CD8-positive, alpha-beta memory T cell (primary cell): ENCODE results near the gene CYP27C1. TPM values are rescaled to one million over a fixed set of nuclear protein-coding genes. Genes with fewer than 3 reads are reported as not detected.
"Not testable (repeated sequence)": the region's sequence is repeated elsewhere in the genome, so short reads cannot be mapped to it uniquely, and the experiment has no call there.

Source experiments
- CTCF ChIA-PET: fragments of 350-600 bp; sonication (Branson Sonifier 250); formaldehyde crosslinking; loops from one replicate; lab custom pipeline; 2021; ENCODE audit warnings: antibody characterized with exemption; lab: Charles Lee
- POLR2A ChIA-PET: fragments of 350-600 bp; sonication (Branson Sonifier 250); formaldehyde crosslinking; loops from one replicate; lab custom pipeline; 2021; ENCODE audit warnings: antibody characterized with exemption; lab: Charles Lee
- DNase-seq, 5 donors: peaks; one replicate each; pipeline versions ENCODE4 v3.0.0 to v3.0.0-alpha.2; 2020 to 2022; ENCODE audit warnings: mixed read lengths in 1 of 5
- H3K27ac ChIP-seq: one replicate; pipeline ENCODE4 v1.7.0; 2013; ENCODE audit warnings: low read depth, mild to moderate bottlenecking, low read length, moderate library complexity
- H3K27me3 ChIP-seq: 2 replicates; pipeline ENCODE4 v1.7.0; 2013; ENCODE audit warnings: low read length, mild to moderate bottlenecking; ENCODE audit not compliant: insufficient read depth, poor library complexity, severe bottlenecking
- H3K36me3 ChIP-seq: 2 replicates; pipeline ENCODE4 v1.7.0; 2013; ENCODE audit warnings: mild to moderate bottlenecking, low read length, moderate library complexity; ENCODE audit not compliant: insufficient read depth
- H3K4me1 ChIP-seq: 2 replicates; pipeline ENCODE4 v1.7.0; 2013; ENCODE audit warnings: mild to moderate bottlenecking, low read length, moderate library complexity; ENCODE audit not compliant: insufficient read depth
- H3K4me3 ChIP-seq: 2 replicates; pipeline ENCODE4 v1.7.0; 2013; ENCODE audit warnings: mild to moderate bottlenecking, low read length
- H3K9me3 ChIP-seq: 2 replicates; pipeline ENCODE4 v1.7.0; 2013; ENCODE audit warnings: mild to moderate bottlenecking, low read length
- H3K27ac Mint-ChIP-seq, 8 donors: one replicate each; pipeline ENCODE4 v1.8.0; 2020 to 2021; ENCODE audit warnings: mixed read lengths in 8 of 8, mild to moderate bottlenecking in 6 of 8, inconsistent platforms in 3 of 8, moderate library complexity in 3 of 8
- H3K27me3 Mint-ChIP-seq, 2 donors: one replicate each; pipeline ENCODE4 v1.8.0; 2020 to 2021; ENCODE audit warnings: mixed read lengths in 2 of 2, mild to moderate bottlenecking in 1 of 2, moderate library complexity in 1 of 2
- H3K36me3 Mint-ChIP-seq, 3 donors: one replicate each; pipeline ENCODE4 v1.8.0; 2020 to 2021; ENCODE audit warnings: mixed read lengths in 3 of 3, inconsistent platforms in 1 of 3, mild to moderate bottlenecking in 1 of 3
- H3K4me1 Mint-ChIP-seq, 3 donors: one replicate each; pipeline ENCODE4 v1.8.0; 2020 to 2021; ENCODE audit warnings: mixed read lengths in 3 of 3, inconsistent platforms in 1 of 3, mild to moderate bottlenecking in 1 of 3
- H3K4me3 Mint-ChIP-seq, 7 donors: one replicate each; pipeline ENCODE4 v1.8.0; 2020 to 2021; ENCODE audit warnings: mixed read lengths in 7 of 7, mild to moderate bottlenecking in 6 of 7, moderate library complexity in 4 of 7, inconsistent platforms in 2 of 7
- H3K9me3 Mint-ChIP-seq, 5 donors: one replicate each; pipeline ENCODE4 v1.8.0; 2020 to 2022; ENCODE audit warnings: mixed read lengths in 5 of 5, mild to moderate bottlenecking in 3 of 5, moderate library complexity in 2 of 5, inconsistent platforms in 1 of 5
- polyA plus RNA-seq: library from polyadenylated mRNA; unstranded; fragments of 300-500 nt; fragmentation: Illumina TruSeq; gene quantifications from one replicate; pipeline ENCODE4 v1.2.3, GENCODE V29; 2021
- total RNA-seq, 2 experiments: library from RNA; stranded (reverse); gene quantifications; one replicate each; pipeline ENCODE4 v1.2.3, GENCODE V29; 2021

The CYP27C1 gene
- total and polyA plus RNA-seq, 3 experiments from 2014 or later, result not detected

DNA sequence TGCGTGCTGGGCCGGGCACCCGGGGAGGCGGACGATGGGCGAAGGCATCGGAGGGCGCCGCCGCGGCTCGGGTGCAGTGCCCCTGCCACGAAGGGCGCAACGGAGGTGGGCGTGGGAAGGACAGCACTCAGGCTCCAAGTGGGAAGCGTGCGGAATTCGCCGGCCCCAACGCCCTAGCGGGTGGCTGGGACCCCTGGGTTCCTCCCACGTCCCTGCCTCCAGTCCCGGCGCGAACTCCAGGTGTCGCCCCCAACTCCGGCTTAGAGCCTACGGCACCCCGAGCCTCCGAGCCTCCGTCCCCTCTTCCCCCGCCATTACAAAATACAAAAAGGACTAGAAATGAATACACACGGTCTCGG is 1.3 kb downstream of the CYP27C1 start:
- H3K4me1 ChIP-seq, result peaks cover 7% of the 10 kb centered on the region

DNA sequence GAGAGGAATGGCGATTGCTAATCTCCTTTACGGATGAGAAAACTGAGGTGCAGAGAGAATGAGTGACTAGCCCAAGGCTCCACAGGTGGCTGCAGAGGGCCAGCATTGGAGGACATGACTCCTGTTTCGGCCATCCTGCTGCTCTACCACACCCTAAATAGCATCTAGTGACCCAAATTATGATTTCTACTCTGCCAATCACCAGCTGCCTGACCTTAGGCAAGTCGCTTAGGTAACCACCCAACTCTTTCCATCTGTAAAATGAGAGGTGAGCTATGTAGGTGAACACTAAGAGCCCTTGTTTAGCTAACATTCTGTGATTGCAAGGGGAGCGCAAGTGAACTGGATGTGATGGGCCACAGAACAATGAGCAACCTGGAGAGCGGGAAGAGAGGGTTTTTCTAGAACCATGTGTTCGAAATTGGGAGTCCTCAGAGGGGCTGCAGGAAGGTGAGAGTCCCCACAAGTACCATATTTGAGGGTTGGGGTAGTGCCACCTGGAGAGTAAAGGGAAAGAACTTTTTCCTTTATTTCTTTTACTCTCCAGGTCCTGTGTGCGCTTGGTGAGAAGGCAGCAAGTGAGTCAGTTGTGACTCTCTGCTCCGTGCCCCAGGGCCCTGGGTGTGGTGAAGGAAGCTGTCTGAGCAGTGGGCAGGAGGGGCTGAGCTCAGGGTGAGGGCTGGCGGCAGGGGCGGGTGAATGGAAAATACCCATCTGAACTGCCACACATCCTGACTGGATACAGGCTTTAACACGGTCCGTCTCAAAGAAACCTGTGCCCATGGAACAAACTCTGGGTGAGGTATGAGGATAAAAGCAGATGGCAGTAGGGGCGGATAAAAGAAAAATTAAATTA is 2.4 kb downstream of the CYP27C1 start:
- H3K4me3 Mint-ChIP-seq, result peak overlapping the region in 5 of 7 donors; percentile 4 to 54 (median 46)
- Histone ChIP-seq H3K27ac (no peak overlapping the region), H3K4me3 (no peak overlapping the region), H3K36me3 (no peaks in the 10 kb centered on the region), H3K9me3 (no peaks in the 10 kb centered on the region), H3K27me3 (peaks cover 21% of the 10 kb centered on the region), H3K4me1 (peaks cover 7% of the 10 kb centered on the region)
- DNase-seq, result no peak
- ChIA-PET CTCF (interaction anchor here (1.8 kb wide), 1 partner anchor 21 kb away, joined by 4 read pairs; no protein-coding TSS in a partner anchor), POLR2A (no interaction called here)
- H3K9me3 Mint-ChIP-seq, result peaks cover 3 to 9% (median 5%) of the 10 kb centered on the region in 5 donors
- H3K4me1 Mint-ChIP-seq, result peaks cover 11 to 24% (median 20%) of the 10 kb centered on the region in 3 donors
- no peaks in the 10 kb centered on the region for H3K36me3 Mint-ChIP-seq
- H3K27me3 Mint-ChIP-seq, result peaks cover 55 to 67% of the 10 kb centered on the region in 2 donors
- peak overlapping the region in 1 of 8 donors; percentile 38 for H3K27ac Mint-ChIP-seq

More for the DNA sequence above, 1.3 kb downstream of the CYP27C1 start:
- Mint-ChIP-seq H3K27ac (no peak overlapping the region), H3K36me3 (no peaks in the 10 kb centered on the region), H3K9me3 (peaks cover 3 to 9% (median 5%) of the 10 kb centered on the region in 5 donors), H3K27me3 (peaks cover 51 to 66% of the 10 kb centered on the region in 2 donors), H3K4me3 (peak overlapping the region in 6 of 7 donors; percentile 54 to 74 (median 68)), H3K4me1 (peaks cover 11 to 24% (median 20%) of the 10 kb centered on the region in 3 donors)
- no peaks in the 10 kb centered on the region for H3K9me3 ChIP-seq
- H3K27me3 ChIP-seq, result peaks cover 21% of the 10 kb centered on the region
- no peak for DNase-seq
- H3K4me3 ChIP-seq, result no peak overlapping the region
- CTCF ChIA-PET, result no interaction called here
- POLR2A ChIA-PET, result no interaction called here
- H3K27ac ChIP-seq, result no peak overlapping the region
- no peaks in the 10 kb centered on the region for H3K36me3 ChIP-seq

DNA sequence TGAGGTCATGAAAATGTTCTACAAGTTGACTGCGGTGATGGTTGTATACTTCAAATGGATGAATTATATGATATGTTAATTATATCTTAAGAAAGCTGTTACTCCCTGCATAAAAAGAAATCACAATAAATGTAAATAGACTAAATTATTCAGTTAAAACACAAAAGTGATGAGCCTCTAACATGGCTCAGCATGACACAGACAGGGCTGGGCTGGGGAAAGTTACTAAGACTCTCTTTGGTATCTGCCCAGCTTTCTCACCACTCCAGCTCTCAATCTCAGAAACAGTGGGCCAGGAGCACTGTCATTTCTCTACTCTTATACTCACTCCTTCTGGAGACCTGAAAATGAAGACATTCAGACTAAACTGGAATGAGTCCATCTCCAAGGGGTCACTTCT is 3.5 kb downstream of the CYP27C1 start:
- Histone ChIP-seq H3K9me3 (no peaks in the 10 kb centered on the region), H3K27me3 (peaks cover 21% of the 10 kb centered on the region), H3K4me3 (no peak overlapping the region), H3K36me3 (no peaks in the 10 kb centered on the region), H3K4me1 (peaks cover 7% of the 10 kb centered on the region), H3K27ac (no peak overlapping the region)
- Mint-ChIP-seq H3K27ac (no peak overlapping the region), H3K9me3 (peaks cover 3 to 9% (median 5%) of the 10 kb centered on the region in 5 donors), H3K4me1 (peaks cover 11 to 24% (median 20%) of the 10 kb centered on the region in 3 donors), H3K27me3 (peaks cover 61 to 77% of the 10 kb centered on the region in 2 donors), H3K4me3 (no peak overlapping the region), H3K36me3 (no peaks in the 10 kb centered on the region)
- CTCF ChIA-PET, result interaction anchor here (1.8 kb wide), 1 partner anchor 19 kb away, joined by 4 read pairs; no protein-coding TSS in a partner anchor
- POLR2A ChIA-PET, result no interaction called here
- no peak for DNase-seq

DNA sequence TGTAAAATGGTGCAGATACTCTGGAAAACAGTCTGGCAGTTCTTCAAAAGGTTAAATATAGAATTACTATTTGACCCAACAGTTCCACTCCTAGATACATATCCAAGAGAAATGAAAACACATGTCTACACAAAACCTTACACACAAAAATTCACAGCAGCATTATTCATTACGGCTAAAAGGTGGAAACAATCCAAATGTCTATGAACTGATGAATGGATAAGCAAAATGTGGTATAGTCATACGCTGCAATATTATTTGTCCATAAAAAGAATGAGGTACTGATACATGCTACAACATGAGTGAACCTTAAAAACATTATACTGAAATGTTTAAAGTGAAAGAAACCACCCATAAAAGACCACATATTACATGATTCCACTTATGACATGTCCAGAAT is 4.0 kb downstream of the CYP27C1 start:
- CTCF ChIA-PET, result interaction anchor here (1.8 kb wide), 1 partner anchor 19 kb away, joined by 4 read pairs; no protein-coding TSS in a partner anchor
- Mint-ChIP-seq H3K9me3 (peaks cover 3 to 9% (median 5%) of the 10 kb centered on the region in 5 donors), H3K27ac (no peak overlapping the region), H3K27me3 (peaks cover 62 to 80% of the 10 kb centered on the region in 2 donors), H3K4me1 (peaks cover 11 to 24% (median 20%) of the 10 kb centered on the region in 3 donors), H3K4me3 (no peak overlapping the region), H3K36me3 (no peaks in the 10 kb centered on the region)
- no peak for DNase-seq
- no peaks in the 10 kb centered on the region for H3K9me3 ChIP-seq
- no peaks in the 10 kb centered on the region for H3K36me3 ChIP-seq
- no peak overlapping the region for H3K4me3 ChIP-seq
- H3K27me3 ChIP-seq, result peaks cover 21% of the 10 kb centered on the region
- H3K27ac ChIP-seq, result no peak overlapping the region
- POLR2A ChIA-PET, result no interaction called here
- peaks cover 7% of the 10 kb centered on the region for H3K4me1 ChIP-seq

DNA sequence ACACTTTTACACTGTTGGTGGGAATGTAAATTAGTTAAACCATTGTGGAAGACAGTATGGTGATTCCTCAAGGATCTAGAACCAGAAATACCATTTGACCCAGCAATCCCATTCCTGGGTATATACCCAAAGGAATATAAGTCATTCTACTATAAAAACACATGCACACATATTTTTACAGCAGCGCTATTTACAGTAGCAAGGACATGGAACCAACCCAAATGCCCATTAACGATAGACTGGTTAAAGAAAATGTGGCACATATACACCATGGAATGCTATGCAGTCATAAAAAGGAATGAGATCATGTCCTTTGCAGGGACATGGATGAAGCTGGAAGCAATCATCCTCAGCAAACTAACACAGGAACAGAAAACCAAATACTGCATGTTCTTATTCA is 5.9 kb downstream of the CYP27C1 start:
- Mint-ChIP-seq H3K27me3 (peaks cover 55 to 87% of the 10 kb centered on the region in 2 donors), H3K4me1 (peaks cover 4 to 15% (median 11%) of the 10 kb centered on the region in 3 donors)
- H3K9me3 ChIP-seq, H3K27ac ChIP-seq, H3K36me3 Mint-ChIP-seq, CTCF ChIA-PET, POLR2A ChIA-PET, H3K4me3 Mint-ChIP-seq, H3K9me3 Mint-ChIP-seq, DNase-seq, H3K27ac Mint-ChIP-seq, H3K36me3 ChIP-seq, H3K4me3 ChIP-seq, H3K4me1 ChIP-seq: not testable (repeated sequence)
- H3K27me3 ChIP-seq, result peaks cover 13% of the 10 kb centered on the region

- Histone ChIP-seq H3K4me1 (no peaks in the 10 kb centered on the region), H3K27me3 (no peaks in the 10 kb centered on the region), H3K27ac (no peak overlapping the region), H3K36me3 (no peaks in the 10 kb centered on the region), H3K4me3 (no peak overlapping the region), H3K9me3 (no peaks in the 10 kb centered on the region)
- no peak overlapping the region for H3K4me3 Mint-ChIP-seq
- CTCF ChIA-PET, result interaction anchor here (1.3 kb wide), 1 partner anchor 35 kb away, joined by 3 read pairs; no protein-coding TSS in a partner anchor
- H3K27me3 Mint-ChIP-seq, result peaks cover 24 to 68% of the 10 kb centered on the region in 2 donors
- no peak overlapping the region for H3K27ac Mint-ChIP-seq
- no peaks in the 10 kb centered on the region for H3K36me3 Mint-ChIP-seq
- H3K9me3 Mint-ChIP-seq, result no peaks in the 10 kb centered on the region
- H3K4me1 Mint-ChIP-seq, result no peaks in the 10 kb centered on the region
- DNase-seq, result no peak
- POLR2A ChIA-PET, result no interaction called here
Observed at GRCh38 chr2:127208313-127208712, 11.8 kb downstream of the CYP27C1 start.

DNA sequence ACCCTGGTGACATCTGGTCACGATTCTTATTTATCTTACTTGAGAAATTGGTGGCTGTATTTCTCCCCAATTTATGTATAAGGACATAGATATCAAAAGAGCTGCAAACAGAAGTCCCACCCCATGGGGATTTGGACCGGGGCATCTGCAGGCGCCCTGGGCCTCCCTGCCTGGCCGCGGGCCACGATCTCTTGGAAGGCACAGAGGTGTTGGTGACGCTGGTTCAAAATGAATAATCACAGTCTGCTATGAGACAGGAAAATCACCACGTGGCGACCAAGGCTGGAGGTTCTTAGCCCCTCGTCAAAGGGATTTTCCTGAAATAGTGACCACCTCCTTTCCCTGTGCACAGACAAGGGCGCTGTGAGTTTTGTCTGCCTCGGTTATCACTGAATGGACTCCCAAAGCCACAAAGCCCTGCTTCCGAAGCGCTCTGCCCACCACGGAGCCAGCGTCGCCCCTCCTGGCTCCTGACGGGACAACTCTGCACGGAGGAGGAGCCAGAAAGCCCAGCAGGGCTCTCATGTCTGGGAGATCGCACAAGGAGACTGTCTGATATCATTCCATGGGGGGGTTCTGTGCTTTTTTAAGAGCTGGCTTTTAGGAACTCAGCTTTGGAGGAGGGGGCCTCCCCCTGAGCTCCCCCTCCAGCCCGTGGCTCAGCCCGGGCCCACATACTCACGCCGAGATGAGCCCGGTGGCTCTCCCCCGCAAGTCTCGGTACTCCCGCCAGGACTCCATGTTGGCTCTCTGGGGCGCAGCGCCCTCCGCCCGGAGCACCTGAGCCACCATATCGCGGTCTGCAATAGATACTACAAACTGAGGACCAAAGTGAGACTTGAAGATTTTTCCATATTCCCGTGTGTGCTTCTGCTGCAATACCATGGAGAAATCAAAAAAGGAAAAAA is 14.6 kb downstream of the CYP27C1 start:
- H3K27me3 ChIP-seq, result no peaks in the 10 kb centered on the region
- ChIA-PET POLR2A (no interaction called here), CTCF (no interaction called here)
- Mint-ChIP-seq H3K4me1 (no peaks in the 10 kb centered on the region), H3K9me3 (no peaks in the 10 kb centered on the region), H3K36me3 (no peaks in the 10 kb centered on the region), H3K4me3 (no peak overlapping the region), H3K27ac (no peak overlapping the region), H3K27me3 (peaks cover 6 to 46% of the 10 kb centered on the region in 2 donors)
- H3K4me1 ChIP-seq, result no peaks in the 10 kb centered on the region
- H3K36me3 ChIP-seq, result no peaks in the 10 kb centered on the region
- H3K4me3 ChIP-seq, result no peak overlapping the region
- DNase-seq, result no peak
- no peaks in the 10 kb centered on the region for H3K9me3 ChIP-seq
- no peak overlapping the region for H3K27ac ChIP-seq
